Measurements from ENCODE around the gene MAST2. TPM values are rescaled to one million over a fixed set of nuclear protein-coding genes. Genes with fewer than 3 reads are reported as not detected.
"Not testable (repeated sequence)": the region's sequence is repeated elsewhere in the genome, so short reads cannot be mapped to it uniquely, and the experiment has no call there.

Gene MAST2
- polyA plus RNA-seq, 1 donor = 49.7 TPM

- no CpG with 5 or more reads among the region's 1 CpG for WGBS (ENCODE audit: insufficient coverage, low lambda C conversion rate)
- H3K27me3 ChIP-seq (ENCODE audit: control insufficient read depth, insufficient read depth, low read length) = no peaks in the 10 kb centered on the region
- peaks cover 19% of the 10 kb centered on the region for H3K36me3 ChIP-seq (ENCODE audit: control insufficient read depth, insufficient read depth, low read length)
- H3K4me1 ChIP-seq (ENCODE audit: control insufficient read depth, insufficient read depth, low read length) = no peaks in the 10 kb centered on the region
- DNase-seq = no peak
- H3K27ac ChIP-seq (ENCODE audit: low read length) = no peak overlapping the region
- no peaks in the 10 kb centered on the region for H3K9me3 ChIP-seq (ENCODE audit: control insufficient read depth, low read depth, low read length)
- H3K4me3 ChIP-seq (ENCODE audit: low read length) = no peak overlapping the region
These were observed 31.3 kb downstream of the MAST2 start for GRCh38 chr1:45834689-45835088.

- 82% methylated on average over 2 of the region's 3 CpGs for WGBS (ENCODE audit: insufficient coverage, low lambda C conversion rate)
- H3K9me3 ChIP-seq (ENCODE audit: control insufficient read depth, low read depth, low read length) = no peaks in the 10 kb centered on the region
- no peak overlapping the region for H3K27ac ChIP-seq (ENCODE audit: low read length)
- no peaks in the 10 kb centered on the region for H3K4me1 ChIP-seq (ENCODE audit: control insufficient read depth, insufficient read depth, low read length)
- H3K27me3 ChIP-seq (ENCODE audit: control insufficient read depth, insufficient read depth, low read length) = no peaks in the 10 kb centered on the region
- H3K4me3 ChIP-seq (ENCODE audit: low read length) = no peak overlapping the region
- peaks cover 13% of the 10 kb centered on the region for H3K36me3 ChIP-seq (ENCODE audit: control insufficient read depth, insufficient read depth, low read length)
- no peak for DNase-seq
These were observed 33.0 kb downstream of the MAST2 start for GRCh38 chr1:45836451-45836850.

GRCh38 chr1:45836861-45837260 lies 33.4 kb downstream of the MAST2 start:
- not testable (repeated sequence) for H3K27ac ChIP-seq (ENCODE audit: low read length); H3K4me1 ChIP-seq (ENCODE audit: control insufficient read depth, insufficient read depth, low read length); DNase-seq; H3K9me3 ChIP-seq (ENCODE audit: control insufficient read depth, low read depth, low read length); H3K4me3 ChIP-seq (ENCODE audit: low read length); H3K27me3 ChIP-seq (ENCODE audit: control insufficient read depth, insufficient read depth, low read length)
- WGBS (ENCODE audit: insufficient coverage, low lambda C conversion rate) = no CpG with 5 or more reads among the region's 7 CpGs
- H3K36me3 ChIP-seq (ENCODE audit: control insufficient read depth, insufficient read depth, low read length) = peaks cover 12% of the 10 kb centered on the region

- H3K27me3 ChIP-seq (ENCODE audit: control insufficient read depth, insufficient read depth, low read length); H3K4me3 ChIP-seq (ENCODE audit: low read length); H3K9me3 ChIP-seq (ENCODE audit: control insufficient read depth, low read depth, low read length); H3K36me3 ChIP-seq (ENCODE audit: control insufficient read depth, insufficient read depth, low read length); H3K4me1 ChIP-seq (ENCODE audit: control insufficient read depth, insufficient read depth, low read length); H3K27ac ChIP-seq (ENCODE audit: low read length); DNase-seq: not testable (repeated sequence)
- 86% methylated on average over 1 of the region's 4 CpGs for WGBS (ENCODE audit: insufficient coverage, low lambda C conversion rate)
These were observed 34.9 kb downstream of the MAST2 start for GRCh38 chr1:45838322-45838721.

- Histone ChIP-seq H3K27me3 (ENCODE audit: control insufficient read depth, insufficient read depth, low read length) (no peaks in the 10 kb centered on the region), H3K9me3 (ENCODE audit: control insufficient read depth, low read depth, low read length) (no peaks in the 10 kb centered on the region), H3K27ac (ENCODE audit: low read length) (no peak overlapping the region), H3K4me3 (ENCODE audit: low read length) (no peak overlapping the region), H3K4me1 (ENCODE audit: control insufficient read depth, insufficient read depth, low read length) (no peaks in the 10 kb centered on the region), H3K36me3 (ENCODE audit: control insufficient read depth, insufficient read depth, low read length) (peaks cover 2% of the 10 kb centered on the region)
- no CpG with 5 or more reads among the region's 1 CpG for WGBS (ENCODE audit: insufficient coverage, low lambda C conversion rate)
- DNase-seq = no peak
These were observed 37.3 kb downstream of the MAST2 start for GRCh38 chr1:45840704-45841103.

- no peak for DNase-seq
- Histone ChIP-seq H3K27me3 (ENCODE audit: control insufficient read depth, insufficient read depth, low read length) (no peaks in the 10 kb centered on the region), H3K27ac (ENCODE audit: low read length) (no peak overlapping the region), H3K4me3 (ENCODE audit: low read length) (no peak overlapping the region), H3K4me1 (ENCODE audit: control insufficient read depth, insufficient read depth, low read length) (peaks cover 5% of the 10 kb centered on the region), H3K9me3 (ENCODE audit: control insufficient read depth, low read depth, low read length) (no peaks in the 10 kb centered on the region), H3K36me3 (ENCODE audit: control insufficient read depth, insufficient read depth, low read length) (peaks cover 2% of the 10 kb centered on the region)
- WGBS (ENCODE audit: insufficient coverage, low lambda C conversion rate) = no CpG with 5 or more reads among the region's 1 CpG
These were observed 39.4 kb downstream of the MAST2 start for GRCh38 chr1:45842786-45843185.

- Histone ChIP-seq H3K36me3 (ENCODE audit: control insufficient read depth, insufficient read depth, low read length) (peaks cover 2% of the 10 kb centered on the region), H3K27ac (ENCODE audit: low read length) (no peak overlapping the region), H3K27me3 (ENCODE audit: control insufficient read depth, insufficient read depth, low read length) (no peaks in the 10 kb centered on the region), H3K9me3 (ENCODE audit: control insufficient read depth, low read depth, low read length) (no peaks in the 10 kb centered on the region), H3K4me3 (ENCODE audit: low read length) (no peak overlapping the region), H3K4me1 (ENCODE audit: control insufficient read depth, insufficient read depth, low read length) (peaks cover 5% of the 10 kb centered on the region)
- DNase-seq = peak in 1 of 2 donors; percentile 26
These were observed 40.1 kb downstream of the MAST2 start for GRCh38 chr1:45843474-45843905.

- DNase-seq; H3K9me3 ChIP-seq (ENCODE audit: control insufficient read depth, low read depth, low read length); H3K4me3 ChIP-seq (ENCODE audit: low read length); H3K27ac ChIP-seq (ENCODE audit: low read length); H3K4me1 ChIP-seq (ENCODE audit: control insufficient read depth, insufficient read depth, low read length); H3K36me3 ChIP-seq (ENCODE audit: control insufficient read depth, insufficient read depth, low read length); H3K27me3 ChIP-seq (ENCODE audit: control insufficient read depth, insufficient read depth, low read length): not testable (repeated sequence)
- 83% methylated on average over 1 of the region's 4 CpGs for WGBS (ENCODE audit: insufficient coverage, low lambda C conversion rate)
These were observed 40.6 kb downstream of the MAST2 start for GRCh38 chr1:45844000-45844399.

- Histone ChIP-seq H3K27me3 (ENCODE audit: control insufficient read depth, insufficient read depth, low read length) (no peaks in the 10 kb centered on the region), H3K4me1 (ENCODE audit: control insufficient read depth, insufficient read depth, low read length) (peaks cover 5% of the 10 kb centered on the region), H3K36me3 (ENCODE audit: control insufficient read depth, insufficient read depth, low read length) (no peaks in the 10 kb centered on the region), H3K4me3 (ENCODE audit: low read length) (no peak overlapping the region), H3K27ac (ENCODE audit: low read length) (no peak overlapping the region), H3K9me3 (ENCODE audit: control insufficient read depth, low read depth, low read length) (peaks cover 4% of the 10 kb centered on the region)
- 100% methylated on average over 1 of the region's 3 CpGs for WGBS (ENCODE audit: insufficient coverage, low lambda C conversion rate)
- no peak for DNase-seq
These were observed 43.5 kb downstream of the MAST2 start for GRCh38 chr1:45846931-45847330.

- DNase-seq = peak in 1 of 2 donors; percentile 23
- Histone ChIP-seq H3K27ac (ENCODE audit: low read length) (no peak overlapping the region), H3K4me3 (ENCODE audit: low read length) (no peak overlapping the region), H3K9me3 (ENCODE audit: control insufficient read depth, low read depth, low read length) (peaks cover 4% of the 10 kb centered on the region), H3K4me1 (ENCODE audit: control insufficient read depth, insufficient read depth, low read length) (peaks cover 5% of the 10 kb centered on the region), H3K27me3 (ENCODE audit: control insufficient read depth, insufficient read depth, low read length) (no peaks in the 10 kb centered on the region), H3K36me3 (ENCODE audit: control insufficient read depth, insufficient read depth, low read length) (no peaks in the 10 kb centered on the region)
- no CpG with 5 or more reads among the region's 2 CpGs for WGBS (ENCODE audit: insufficient coverage, low lambda C conversion rate)
These were observed 44.7 kb downstream of the MAST2 start for GRCh38 chr1:45848097-45848496.

GRCh38 chr1:45848714-45849113 lies 45.3 kb downstream of the MAST2 start:
- 90% methylated on average over 2 of the region's 2 CpGs for WGBS (ENCODE audit: insufficient coverage, low lambda C conversion rate)
- H3K4me1 ChIP-seq (ENCODE audit: control insufficient read depth, insufficient read depth, low read length) = peaks cover 5% of the 10 kb centered on the region
- no peak for DNase-seq

More at GRCh38 chr1:45848714-45849113, 45.3 kb downstream of the MAST2 start:
- Histone ChIP-seq H3K36me3 (ENCODE audit: control insufficient read depth, insufficient read depth, low read length) (no peaks in the 10 kb centered on the region), H3K4me3 (ENCODE audit: low read length) (no peak overlapping the region), H3K9me3 (ENCODE audit: control insufficient read depth, low read depth, low read length) (peaks cover 4% of the 10 kb centered on the region), H3K27ac (ENCODE audit: low read length) (no peak overlapping the region), H3K27me3 (ENCODE audit: control insufficient read depth, insufficient read depth, low read length) (no peaks in the 10 kb centered on the region)

Data from large intestine (tissue), 3 donors.